KOPT-K1 (cell line): ENCODE data around the gene CC2D2B.
"Not testable (repeated sequence)": the region's sequence is repeated elsewhere in the genome, so short reads cannot be mapped to it uniquely, and the experiment has no call there.

Source experiments
- H3K27ac ChIP-seq: fragments of 200-600 bp; sonication (generic); 2 replicates; pipeline ENCODE4 v1.5.1; 2016; ENCODE audit warnings: antibody characterized with exemption, mild to moderate bottlenecking, low read depth, low read length; ENCODE audit not compliant: poor library complexity, severe bottlenecking
- H3K36me3 ChIP-seq: fragments of 200-600 bp; sonication (generic); 2 replicates; pipeline ENCODE4 v1.5.1; 2017; ENCODE audit warnings: antibody characterized with exemption, mild to moderate bottlenecking, low read length, moderate library complexity; ENCODE audit not compliant: insufficient read depth
- H3K9me3 ChIP-seq: fragments of 200-600 bp; sonication (generic); 2 replicates; pipeline ENCODE4 v1.5.1; 2017; ENCODE audit warnings: antibody characterized with exemption, low read length, mild to moderate bottlenecking; ENCODE audit not compliant: insufficient read depth, poor library complexity, severe bottlenecking

The CC2D2B gene

GRCh38 chr10:96023168-96023567 is 115.4 kb downstream of the CC2D2B start:
- Histone ChIP-seq H3K9me3 (no peaks in the 10 kb centered on the region), H3K27ac (no peak overlapping the region)

GRCh38 chr10:96025566-96025965 is 117.8 kb downstream of the CC2D2B start:
- no peaks in the 10 kb centered on the region for H3K36me3 ChIP-seq
- H3K27ac ChIP-seq, result no peak overlapping the region
- no peaks in the 10 kb centered on the region for H3K9me3 ChIP-seq

More at GRCh38 chr10:96023168-96023567, 115.4 kb downstream of the CC2D2B start:
- H3K36me3 ChIP-seq, result no peaks in the 10 kb centered on the region

GRCh38 chr10:96034625-96035024 is 126.8 kb downstream of the CC2D2B start:
- Histone ChIP-seq H3K36me3 (no peaks in the 10 kb centered on the region), H3K27ac (no peak overlapping the region), H3K9me3 (no peaks in the 10 kb centered on the region)

- no peaks in the 10 kb centered on the region for H3K9me3 ChIP-seq
Measured at GRCh38 chr10:96038476-96039387, 131.0 kb downstream of the CC2D2B start.

GRCh38 chr10:96041146-96041545 is 133.4 kb downstream of the CC2D2B start:
- Histone ChIP-seq H3K27ac (no peak overlapping the region), H3K36me3 (peaks cover 6% of the 10 kb centered on the region), H3K9me3 (no peaks in the 10 kb centered on the region)

More at GRCh38 chr10:96038476-96039387, 131.0 kb downstream of the CC2D2B start:
- no peaks in the 10 kb centered on the region for H3K36me3 ChIP-seq
- no peak overlapping the region for H3K27ac ChIP-seq

GRCh38 chr10:96043033-96043892 is 135.5 kb downstream of the CC2D2B start, which contains the start of gene CCNJ:
Gene CCNJ (plus strand): TSS chr10:96043583. CDS start chr10:96044394, 811 bp downstream.
- peak within 1 kb of the TSS; percentile 76 for H3K27ac ChIP-seq
- H3K36me3 ChIP-seq, result peaks cover 27% of the 10 kb centered on the region
- no peaks in the 10 kb centered on the region for H3K9me3 ChIP-seq

- Histone ChIP-seq H3K36me3 (peaks cover 35% of the 10 kb centered on the region), H3K27ac (peak overlapping the region; percentile 76), H3K9me3 (no peaks in the 10 kb centered on the region)
Measured at GRCh38 chr10:96043893-96044715, 136.3 kb downstream of the CC2D2B start.

GRCh38 chr10:96044736-96045135 is 137.0 kb downstream of the CC2D2B start:
- Histone ChIP-seq H3K27ac (peak overlapping the region; percentile 76), H3K36me3 (peaks cover 42% of the 10 kb centered on the region), H3K9me3 (no peaks in the 10 kb centered on the region)

GRCh38 chr10:96046546-96046945 is 138.8 kb downstream of the CC2D2B start:
- Histone ChIP-seq H3K27ac (no peak overlapping the region), H3K36me3 (peaks cover 60% of the 10 kb centered on the region), H3K9me3 (no peaks in the 10 kb centered on the region)

GRCh38 chr10:96047004-96047649 is 139.4 kb downstream of the CC2D2B start:
- H3K27ac ChIP-seq, result no peak overlapping the region
- H3K9me3 ChIP-seq, result no peaks in the 10 kb centered on the region
- peaks cover 66% of the 10 kb centered on the region for H3K36me3 ChIP-seq

- H3K9me3 ChIP-seq, H3K27ac ChIP-seq: not testable (repeated sequence)
- H3K36me3 ChIP-seq, result peaks cover 74% of the 10 kb centered on the region
Measured at GRCh38 chr10:96047925-96048324, 140.2 kb downstream of the CC2D2B start.

- H3K36me3 ChIP-seq, result peaks cover 81% of the 10 kb centered on the region
- H3K9me3 ChIP-seq, result no peaks in the 10 kb centered on the region
- no peak overlapping the region for H3K27ac ChIP-seq
Measured at GRCh38 chr10:96049340-96049739, 141.6 kb downstream of the CC2D2B start.

GRCh38 chr10:96053985-96054384 is 146.2 kb downstream of the CC2D2B start:
- H3K9me3 ChIP-seq, result no peaks in the 10 kb centered on the region
- peaks cover 84% of the 10 kb centered on the region for H3K36me3 ChIP-seq
- no peak overlapping the region for H3K27ac ChIP-seq

- Histone ChIP-seq H3K36me3 (peaks cover 84% of the 10 kb centered on the region), H3K27ac (no peak overlapping the region), H3K9me3 (no peaks in the 10 kb centered on the region)
Measured at GRCh38 chr10:96056787-96057186, 149.0 kb downstream of the CC2D2B start.
